ENCODE measurements around the gene EDN1. TPM values are rescaled to one million over a fixed set of nuclear protein-coding genes. Genes with fewer than 3 reads are reported as not detected.

Gene EDN1
- total and polyA plus RNA-seq, 3 donors from 2014 or later = 6.4 to 18.4 (median 12.8) TPM

DNA sequence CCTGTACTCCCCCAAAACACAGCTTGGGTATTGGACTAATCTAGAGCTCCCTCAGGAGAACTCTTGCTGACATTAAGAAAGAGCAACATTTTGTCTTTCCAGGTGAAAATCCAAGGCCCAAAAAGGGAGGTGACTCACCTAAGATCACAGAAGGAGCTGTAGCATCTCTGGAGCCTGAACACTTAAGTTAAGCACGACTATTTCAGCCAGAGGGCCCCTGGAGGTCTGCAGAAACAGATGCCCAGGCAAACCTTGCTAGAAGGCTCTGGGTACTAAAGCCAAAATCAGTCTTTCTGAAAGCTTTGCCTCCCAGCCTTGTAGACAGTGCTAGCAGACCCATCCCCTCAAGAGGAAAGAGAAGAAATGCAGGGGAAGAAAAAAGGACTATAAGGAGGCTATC, 8.8 kb downstream of the EDN1 start:
- DNase-seq = no peak
- Histone ChIP-seq H3K9me3 (no peaks in the 10 kb centered on the region), H3K27me3 (no peaks in the 10 kb centered on the region), H3K4me1 (no peaks in the 10 kb centered on the region), H3K4me3 (no peak overlapping the region), H3K36me3 (ENCODE audit: low read depth, missing control alignments) (no peaks in the 10 kb centered on the region), H3K27ac (no peak overlapping the region)
- intact Hi-C loops (cut with DNase I; ENCODE audit: low total_unique reads) = no loop called here
- no peak for TF ChIP-seq POLR2A (IDR thresholded peaks at IDR 0.05)
- TF ChIP-seq, protein P1, sequence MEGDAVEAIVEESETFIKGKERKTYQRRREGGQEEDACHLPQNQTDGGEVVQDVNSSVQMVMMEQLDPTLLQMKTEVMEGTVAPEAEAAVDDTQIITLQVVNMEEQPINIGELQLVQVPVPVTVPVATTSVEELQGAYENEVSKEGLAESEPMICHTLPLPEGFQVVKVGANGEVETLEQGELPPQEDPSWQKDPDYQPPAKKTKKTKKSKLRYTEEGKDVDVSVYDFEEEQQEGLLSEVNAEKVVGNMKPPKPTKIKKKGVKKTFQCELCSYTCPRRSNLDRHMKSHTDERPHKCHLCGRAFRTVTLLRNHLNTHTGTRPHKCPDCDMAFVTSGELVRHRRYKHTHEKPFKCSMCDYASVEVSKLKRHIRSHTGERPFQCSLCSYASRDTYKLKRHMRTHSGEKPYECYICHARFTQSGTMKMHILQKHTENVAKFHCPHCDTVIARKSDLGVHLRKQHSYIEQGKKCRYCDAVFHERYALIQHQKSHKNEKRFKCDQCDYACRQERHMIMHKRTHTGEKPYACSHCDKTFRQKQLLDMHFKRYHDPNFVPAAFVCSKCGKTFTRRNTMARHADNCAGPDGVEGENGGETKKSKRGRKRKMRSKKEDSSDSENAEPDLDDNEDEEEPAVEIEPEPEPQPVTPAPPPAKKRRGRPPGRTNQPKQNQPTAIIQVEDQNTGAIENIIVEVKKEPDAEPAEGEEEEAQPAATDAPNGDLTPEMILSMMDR (IDR thresholded peaks at IDR 0.05) = no peak
- 79 to 86% methylated on average over 1 of the region's 1 CpG for WGBS, 2 donors

DNA sequence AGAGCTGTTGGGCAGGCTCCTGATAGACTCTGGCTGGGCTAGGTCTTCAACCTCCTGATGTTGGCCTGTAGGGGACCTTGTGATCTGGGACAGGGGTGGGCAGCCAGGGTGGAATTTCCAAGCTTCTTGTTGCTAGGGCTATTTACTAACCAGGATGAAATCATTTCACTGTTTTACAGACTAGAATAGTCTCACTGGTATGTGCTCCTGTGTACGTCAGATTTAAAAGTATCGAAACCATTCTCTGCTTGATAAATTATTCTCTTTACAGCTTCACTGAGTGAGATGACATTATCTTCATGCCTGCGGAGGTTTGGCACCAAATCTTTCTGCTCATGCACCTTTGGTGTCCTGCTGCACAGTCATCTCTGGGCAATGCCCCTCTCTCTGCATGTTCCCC, 10.9 kb downstream of the EDN1 start:
- H3K36me3 ChIP-seq (ENCODE audit: low read depth, missing control alignments) = no peaks in the 10 kb centered on the region
- no peak overlapping the region for H3K4me3 ChIP-seq
- intact Hi-C loops (cut with DNase I; ENCODE audit: low total_unique reads) = no loop called here
- no peaks in the 10 kb centered on the region for H3K9me3 ChIP-seq
- TF ChIP-seq, protein P1 (IDR thresholded peaks at IDR 0.05) = no peak
- no peak for TF ChIP-seq POLR2A (IDR thresholded peaks at IDR 0.05)
- no peaks in the 10 kb centered on the region for H3K27me3 ChIP-seq
- H3K4me1 ChIP-seq = no peaks in the 10 kb centered on the region
- 82 to 88% methylated on average over 3 of the region's 3 CpGs for WGBS, 2 donors
- H3K27ac ChIP-seq = no peak overlapping the region
- DNase-seq = no peak

DNA sequence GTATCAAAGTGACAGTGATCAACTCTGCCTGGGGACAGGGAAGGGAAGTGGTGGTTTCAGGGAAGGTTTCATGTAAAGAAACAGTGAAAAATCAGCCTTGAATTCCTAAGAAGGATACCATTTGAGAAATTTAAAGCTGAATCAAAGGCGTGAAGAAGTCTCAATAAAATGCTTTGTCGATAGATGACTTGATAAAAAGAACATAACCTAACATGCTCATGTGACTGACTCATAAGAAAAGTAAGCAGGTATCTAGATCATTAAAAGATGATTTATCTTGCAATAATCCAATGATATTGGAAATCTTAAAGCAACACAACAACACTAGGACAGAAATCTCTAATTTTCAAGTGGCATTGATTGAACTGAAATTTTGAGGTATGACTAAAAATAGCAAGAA, 14.3 kb downstream of the EDN1 start:
- TF ChIP-seq, protein P1 (IDR thresholded peaks at IDR 0.05) = no peak
- TF ChIP-seq POLR2A (IDR thresholded peaks at IDR 0.05) = no peak
- Histone ChIP-seq H3K27ac (no peak overlapping the region), H3K4me3 (no peak overlapping the region), H3K9me3 (no peaks in the 10 kb centered on the region), H3K36me3 (ENCODE audit: low read depth, missing control alignments) (no peaks in the 10 kb centered on the region), H3K27me3 (no peaks in the 10 kb centered on the region), H3K4me1 (no peaks in the 10 kb centered on the region)
- 96 to 98% methylated on average over 2 of the region's 2 CpGs for WGBS, 2 donors
- no peak for DNase-seq
- intact Hi-C loops (cut with DNase I; ENCODE audit: low total_unique reads) = no loop called here

DNA sequence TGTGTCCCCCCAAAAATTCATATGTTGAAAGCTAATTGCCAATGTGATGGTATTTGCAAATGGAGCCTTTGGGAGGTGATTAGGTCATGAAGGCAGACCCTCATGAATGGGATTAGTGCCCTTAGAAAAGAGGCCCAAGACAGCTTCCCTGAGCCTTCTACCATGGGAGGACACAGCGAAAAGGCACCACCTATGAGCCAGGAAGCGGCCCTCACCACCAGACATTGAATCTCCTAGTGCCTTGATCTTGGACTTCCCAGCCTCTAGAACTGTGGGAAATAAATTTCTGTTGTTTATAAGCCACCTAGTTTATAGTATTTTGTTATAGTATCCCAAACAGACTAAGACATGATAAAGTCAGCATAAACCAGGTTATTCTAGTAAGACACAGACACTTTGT, 18.9 kb downstream of the EDN1 start:
- intact Hi-C loops (cut with DNase I; ENCODE audit: low total_unique reads) = no loop called here
- no peak for DNase-seq
- Histone ChIP-seq H3K4me3 (no peak overlapping the region), H3K27me3 (no peaks in the 10 kb centered on the region), H3K27ac (no peak overlapping the region), H3K36me3 (ENCODE audit: low read depth, missing control alignments) (no peaks in the 10 kb centered on the region), H3K4me1 (no peaks in the 10 kb centered on the region), H3K9me3 (no peaks in the 10 kb centered on the region)
- no peak for TF ChIP-seq POLR2A (IDR thresholded peaks at IDR 0.05)
- TF ChIP-seq, protein P1 (IDR thresholded peaks at IDR 0.05) = no peak
- 93 to 98% methylated on average over 2 of the region's 2 CpGs for WGBS, 2 donors

DNA sequence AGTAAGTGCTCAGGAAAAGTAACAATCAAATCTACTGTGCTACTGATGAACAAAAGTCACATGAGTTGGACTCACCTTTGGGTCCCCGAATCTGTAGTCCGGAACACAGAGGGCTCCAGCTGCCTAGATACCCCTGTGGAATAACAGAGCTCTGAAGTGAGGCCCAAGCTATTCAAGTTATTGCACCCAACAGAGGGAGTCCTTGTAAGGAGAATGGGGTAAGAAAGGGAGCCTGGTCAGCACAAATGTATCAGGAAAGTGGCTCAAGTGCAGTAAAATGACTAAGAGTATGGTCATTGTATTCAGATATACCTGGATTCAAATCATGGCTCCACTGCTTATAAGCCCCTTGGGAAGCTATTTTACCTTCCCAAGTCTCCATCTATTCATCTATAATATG, 20.9 kb downstream of the EDN1 start:
- H3K27ac ChIP-seq = no peak overlapping the region
- intact Hi-C loops (cut with DNase I; ENCODE audit: low total_unique reads) = no loop called here
- no peaks in the 10 kb centered on the region for H3K4me1 ChIP-seq
- no peaks in the 10 kb centered on the region for H3K36me3 ChIP-seq (ENCODE audit: low read depth, missing control alignments)
- no peaks in the 10 kb centered on the region for H3K27me3 ChIP-seq
- WGBS, 2 donors = 89 to 95% methylated on average over 2 of the region's 2 CpGs
- TF ChIP-seq POLR2A (IDR thresholded peaks at IDR 0.05) = no peak
- TF ChIP-seq, protein P1 (IDR thresholded peaks at IDR 0.05) = no peak
- H3K9me3 ChIP-seq = no peaks in the 10 kb centered on the region
- no peak overlapping the region for H3K4me3 ChIP-seq
- no peak for DNase-seq

All from testis (tissue), 3 donors.